ENCODE results near the gene MAST4.

Gene MAST4

DNA sequence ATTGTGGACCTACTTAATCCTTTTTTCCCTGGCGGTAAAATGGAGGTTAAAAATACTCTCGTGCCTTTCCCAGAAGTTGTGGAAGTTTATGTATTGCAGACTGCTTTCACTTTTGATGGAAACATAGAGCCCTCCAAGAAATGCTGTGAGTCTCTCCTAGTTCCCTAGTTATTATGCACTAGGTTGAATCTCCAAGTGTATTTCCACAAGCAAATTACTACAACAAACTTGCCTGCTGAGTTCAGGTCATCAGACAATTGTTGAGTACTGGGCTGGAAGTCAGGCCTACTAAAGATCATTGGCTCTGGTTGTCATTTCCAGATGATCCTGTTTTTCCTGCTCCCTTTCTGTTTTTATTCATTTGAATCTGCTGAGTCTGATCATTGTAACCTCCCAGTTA lies 496.3 kb downstream of the MAST4 start:
- peaks cover 51% of the 10 kb centered on the region for H3K4me1 Mint-ChIP-seq
- peak overlapping the region in 2 of 3 experiments; percentile 20 to 37 for H3K27ac Mint-ChIP-seq
- H3K4me3 Mint-ChIP-seq, result no peak overlapping the region
- no peaks in the 10 kb centered on the region for H3K9me3 Mint-ChIP-seq
- H3K27me3 Mint-ChIP-seq (ENCODE audit: low read depth), result no peaks in the 10 kb centered on the region
- no peak for TF ChIP-seq CTCF (IDR thresholded peaks at IDR 0.05; ENCODE audit: unreplicated experiment in 3 of 3)
- peaks cover 5% of the 10 kb centered on the region for H3K36me3 Mint-ChIP-seq (ENCODE audit: low read depth)

GRCh38 chr5:67093279-67093678 lies 497.1 kb downstream of the MAST4 start:
- H3K4me1 Mint-ChIP-seq, result peaks cover 49% of the 10 kb centered on the region

GRCh38 chr5:67094476-67095300 lies 498.5 kb downstream of the MAST4 start:
- H3K4me1 Mint-ChIP-seq, result peaks cover 42% of the 10 kb centered on the region

More at GRCh38 chr5:67093279-67093678, 497.1 kb downstream of the MAST4 start:
- no peaks in the 10 kb centered on the region for H3K9me3 Mint-ChIP-seq
- peaks cover 5% of the 10 kb centered on the region for H3K36me3 Mint-ChIP-seq (ENCODE audit: low read depth)
- TF ChIP-seq CTCF (IDR thresholded peaks at IDR 0.05; ENCODE audit: unreplicated experiment in 3 of 3), result no peak
- no peak overlapping the region for H3K4me3 Mint-ChIP-seq
- H3K27ac Mint-ChIP-seq, result peak overlapping the region in 2 of 3 experiments; percentile 12 to 20
- no peaks in the 10 kb centered on the region for H3K27me3 Mint-ChIP-seq (ENCODE audit: low read depth)

DNA sequence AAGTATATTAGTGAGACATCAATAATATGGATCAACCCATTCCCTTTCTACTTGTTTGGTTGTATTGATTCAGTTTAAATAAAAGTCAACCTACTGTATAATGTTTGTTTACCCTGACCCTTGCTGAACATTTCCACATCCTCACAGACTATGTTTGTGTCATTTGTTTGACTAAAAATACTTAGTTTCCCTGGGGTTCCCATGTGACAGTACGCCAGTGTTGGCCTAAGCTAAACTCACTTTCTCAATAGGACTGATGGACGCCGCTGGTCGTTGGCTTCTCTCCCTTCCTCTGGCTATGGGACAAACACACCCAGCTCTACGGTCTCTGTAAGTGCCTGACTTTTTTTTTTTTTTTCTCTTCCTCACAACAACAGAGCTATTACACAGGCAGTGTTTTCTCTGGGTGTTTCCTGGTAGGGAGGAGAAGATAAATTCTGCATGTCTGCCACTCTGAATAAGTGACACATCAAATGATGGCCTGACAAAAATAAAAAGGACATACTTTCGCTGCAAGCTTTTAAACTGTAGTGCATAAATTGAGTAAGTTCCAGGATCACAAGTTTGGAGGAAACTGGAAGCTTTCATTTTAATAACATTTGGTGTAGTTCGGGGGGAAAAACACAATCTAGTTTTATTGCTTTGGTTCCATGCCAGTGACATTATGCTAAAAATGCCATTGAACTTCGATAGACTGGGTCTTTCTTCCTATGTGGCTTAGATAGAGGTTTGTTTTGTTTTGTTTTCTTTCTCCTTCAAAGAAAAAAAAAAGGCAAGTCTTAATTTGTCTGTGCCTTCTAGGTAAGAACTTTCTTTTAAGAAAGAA lies 499.4 kb downstream of the MAST4 start:
- Mint-ChIP-seq H3K4me1 (peaks cover 42% of the 10 kb centered on the region), H3K27me3 (ENCODE audit: low read depth) (no peaks in the 10 kb centered on the region), H3K9me3 (no peaks in the 10 kb centered on the region), H3K4me3 (peak overlapping the region in 1 of 3 experiments; percentile 12), H3K27ac (peak overlapping the region; percentile 80 to 86 (median 85)), H3K36me3 (ENCODE audit: low read depth) (peaks cover 10% of the 10 kb centered on the region)
- TF ChIP-seq CTCF (IDR thresholded peaks at IDR 0.05; ENCODE audit: unreplicated experiment in 3 of 3), result no peak

More at GRCh38 chr5:67094476-67095300, 498.5 kb downstream of the MAST4 start:
- H3K4me3 Mint-ChIP-seq, result peak overlapping the region in 2 of 3 experiments; percentile 13 to 15
- no peaks in the 10 kb centered on the region for H3K27me3 Mint-ChIP-seq (ENCODE audit: low read depth)
- no peaks in the 10 kb centered on the region for H3K9me3 Mint-ChIP-seq
- peaks cover 5% of the 10 kb centered on the region for H3K36me3 Mint-ChIP-seq (ENCODE audit: low read depth)
- H3K27ac Mint-ChIP-seq, result peak overlapping the region; percentile 80 to 86 (median 85)
- TF ChIP-seq CTCF (IDR thresholded peaks at IDR 0.05; ENCODE audit: unreplicated experiment in 3 of 3), result no peak

- Mint-ChIP-seq H3K9me3 (no peaks in the 10 kb centered on the region), H3K36me3 (ENCODE audit: low read depth) (peaks cover 15% of the 10 kb centered on the region), H3K4me3 (no peak overlapping the region), H3K27ac (no peak overlapping the region), H3K27me3 (ENCODE audit: low read depth) (no peaks in the 10 kb centered on the region), H3K4me1 (peaks cover 28% of the 10 kb centered on the region)
- TF ChIP-seq CTCF (IDR thresholded peaks at IDR 0.05; ENCODE audit: unreplicated experiment in 3 of 3), result no peak
Measured at GRCh38 chr5:67098656-67099055, 502.5 kb downstream of the MAST4 start.

Data from nephron (organoid).